RCC 7860 (cell line): ENCODE measurements around the gene FRS3.

Experiments used
- DNase-seq: peaks from one replicate; pipeline ENCODE4 v3.0.0-alpha.2; 2015; ENCODE audit warnings: low spot score
- FAIRE-seq: peaks from 2 replicates; lab custom pipeline; 2012; peaks lifted over from hg19 to GRCh38; lab: Jason Lieb, UNC

Gene FRS3

GRCh38 chr6:41791305-41791704 is 11.6 kb upstream of the FRS3 start:
- no peak for FAIRE-seq
- DNase-seq = no peak

GRCh38 chr6:41790045-41790444 is 10.3 kb upstream of the FRS3 start:
- DNase-seq (no peak), FAIRE-seq (no peak)

- no peak for DNase-seq
- no peak for FAIRE-seq
Observed at GRCh38 chr6:41789390-41789724, 9.7 kb upstream of the FRS3 start.

GRCh38 chr6:41787219-41787917 is 7.7 kb upstream of the FRS3 start, which contains the start of gene TOMM6:
TOMM6 (plus strand) TSS chr6:41787694; CDS start chr6:41787698, 4 bp downstream.
- DNase-seq = peak; percentile 85
- no peak for FAIRE-seq

GRCh38 chr6:41786451-41787218 is 6.9 kb upstream of the FRS3 start:
- DNase-seq (peak; percentile 38), FAIRE-seq (no peak)

- no peak for FAIRE-seq
- no peak for DNase-seq
Observed at GRCh38 chr6:41785689-41786450, 6.2 kb upstream of the FRS3 start.

- no peak for DNase-seq
- no peak for FAIRE-seq
Observed at GRCh38 chr6:41785254-41785653, 5.6 kb upstream of the FRS3 start.

GRCh38 chr6:41784581-41785171 is 5.0 kb upstream of the FRS3 start:
- FAIRE-seq (no peak), DNase-seq (no peak)

GRCh38 chr6:41783106-41783780 is 3.5 kb upstream of the FRS3 start:
- no peak for FAIRE-seq

GRCh38 chr6:41781366-41781730 is 1.6 kb upstream of the FRS3 start:
- FAIRE-seq (no peak), DNase-seq (no peak)

More at GRCh38 chr6:41783106-41783780, 3.5 kb upstream of the FRS3 start:
- DNase-seq = no peak

GRCh38 chr6:41780551-41781365 is 1.1 kb upstream of the FRS3 start, which contains the start of gene PRICKLE4:
PRICKLE4 (plus strand) TSS chr6:41780782; CDS start chr6:41783474, 2,692 bp downstream.
- DNase-seq (no peak), FAIRE-seq (no peak)

- FAIRE-seq (no peak), DNase-seq (no peak)
Observed at GRCh38 chr6:41779336-41779735, 364 bp downstream of the FRS3 start.

- no peak for FAIRE-seq
- no peak for DNase-seq
Observed at GRCh38 chr6:41778895-41779294, 805 bp downstream of the FRS3 start.

- DNase-seq (no peak), FAIRE-seq (no peak)
Observed at GRCh38 chr6:41777551-41778285, 2.0 kb downstream of the FRS3 start.

- no peak for FAIRE-seq
- no peak for DNase-seq
Observed at GRCh38 chr6:41775293-41775882, 4.3 kb downstream of the FRS3 start.

GRCh38 chr6:41774841-41775240 is 4.9 kb downstream of the FRS3 start:
- FAIRE-seq (no peak), DNase-seq (no peak)

- FAIRE-seq (no peak), DNase-seq (no peak)
Observed at GRCh38 chr6:41771058-41771983, 8.4 kb downstream of the FRS3 start.
